Stimulated activated CD4-positive, alpha-beta T cell treated with anti-CD3 and anti-CD28 coated beads, TNF-alpha, amount 100 ng/mL, for 1 hour (primary cell): ENCODE data around the gene EME2.
"Not testable (repeated sequence)": the region's sequence is repeated elsewhere in the genome, so short reads cannot be mapped to it uniquely, and the experiment has no call there.

ENCODE experiments used
- DNase-seq, 3 donors: peaks; one replicate each; pipeline ENCODE4 v3.0.0-alpha.2; 2020; ENCODE audit warnings: low read depth in 3 of 3, low spot score in 1 of 3

The EME2 gene

DNA sequence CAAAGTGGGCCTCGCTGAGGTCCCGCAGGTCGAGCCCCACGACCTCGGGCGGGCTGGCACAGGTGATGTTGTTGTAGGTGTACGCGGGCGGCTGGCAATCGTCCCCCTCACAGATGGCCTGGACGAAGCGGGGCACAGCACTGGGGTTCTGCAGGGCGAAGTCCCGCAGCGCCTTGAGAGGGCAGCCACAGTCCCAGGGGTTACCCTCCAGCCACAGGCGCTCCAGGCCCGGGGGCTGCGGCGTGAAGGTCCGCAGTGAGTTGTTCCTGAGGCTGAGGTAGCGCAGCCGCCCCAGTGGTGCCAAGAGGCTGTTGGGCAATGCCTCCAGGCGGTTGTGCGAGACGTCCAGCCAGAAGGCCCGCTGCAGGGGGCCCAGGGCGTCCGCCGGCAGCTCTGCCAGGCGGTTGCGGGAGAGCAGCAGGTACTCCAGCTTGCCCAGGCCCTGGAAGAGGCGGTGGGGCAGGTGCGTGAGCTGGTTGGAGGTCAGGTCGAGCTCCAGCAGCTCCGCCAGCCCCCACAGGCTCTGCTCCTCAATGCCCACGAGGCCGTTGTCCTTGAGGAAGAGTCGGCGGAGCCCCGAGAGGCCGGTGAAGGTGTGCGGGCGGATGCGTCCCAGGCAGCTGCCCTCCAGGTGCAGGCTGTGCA lies 18.1 kb downstream of the EME2 start:
- DNase-seq: no peak

GRCh38 chr16:1791256-1791942 lies 18.8 kb downstream of the EME2 start:
- DNase-seq: no peak

DNA sequence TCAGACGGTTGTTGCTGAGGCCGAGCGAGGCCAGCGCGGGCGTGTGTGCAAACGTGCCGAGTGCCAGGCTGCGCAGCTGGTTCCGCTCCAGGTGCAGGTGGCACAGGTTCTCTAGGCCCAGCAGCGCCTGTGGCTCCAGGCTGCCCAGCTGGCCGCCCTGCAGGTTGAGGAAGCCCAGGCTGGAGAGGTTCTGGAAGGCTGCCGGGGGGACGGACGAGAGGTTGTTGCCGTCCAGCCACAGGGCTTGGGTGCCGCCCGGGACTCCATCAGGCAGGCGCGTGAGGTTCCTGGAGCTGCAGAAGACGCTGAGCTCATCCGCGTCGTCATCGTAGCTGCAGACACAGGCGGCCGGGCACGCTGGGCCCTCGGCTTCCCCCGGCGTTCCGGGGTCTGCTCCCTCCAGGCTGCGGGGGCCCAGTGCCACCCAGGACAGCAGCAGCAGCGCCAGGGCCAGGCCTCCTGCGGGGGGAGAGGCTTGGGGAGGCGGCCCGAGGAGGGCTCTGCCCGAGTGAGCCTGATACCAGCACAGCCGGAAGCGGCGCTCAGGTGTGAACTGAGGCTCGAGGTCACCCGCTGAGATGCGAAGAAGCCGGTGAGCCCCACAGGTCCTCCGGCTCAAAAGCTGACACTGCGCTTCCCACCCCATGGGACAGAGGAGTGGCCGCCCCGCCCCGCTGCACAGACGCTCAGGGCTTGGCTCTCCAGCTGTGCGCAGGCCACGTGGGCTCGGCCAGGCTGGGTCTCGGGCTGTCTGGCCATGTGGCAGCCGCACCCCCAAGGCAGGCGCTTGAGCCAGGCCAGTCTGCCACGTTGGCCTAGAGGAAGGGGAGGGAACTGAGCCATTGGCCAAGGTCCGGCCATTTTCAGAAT lies 19.6 kb downstream of the EME2 start:
- DNase-seq: no peak

- no peak for DNase-seq
Measured at GRCh38 chr16:1792836-1793577, 20.4 kb downstream of the EME2 start.

DNA sequence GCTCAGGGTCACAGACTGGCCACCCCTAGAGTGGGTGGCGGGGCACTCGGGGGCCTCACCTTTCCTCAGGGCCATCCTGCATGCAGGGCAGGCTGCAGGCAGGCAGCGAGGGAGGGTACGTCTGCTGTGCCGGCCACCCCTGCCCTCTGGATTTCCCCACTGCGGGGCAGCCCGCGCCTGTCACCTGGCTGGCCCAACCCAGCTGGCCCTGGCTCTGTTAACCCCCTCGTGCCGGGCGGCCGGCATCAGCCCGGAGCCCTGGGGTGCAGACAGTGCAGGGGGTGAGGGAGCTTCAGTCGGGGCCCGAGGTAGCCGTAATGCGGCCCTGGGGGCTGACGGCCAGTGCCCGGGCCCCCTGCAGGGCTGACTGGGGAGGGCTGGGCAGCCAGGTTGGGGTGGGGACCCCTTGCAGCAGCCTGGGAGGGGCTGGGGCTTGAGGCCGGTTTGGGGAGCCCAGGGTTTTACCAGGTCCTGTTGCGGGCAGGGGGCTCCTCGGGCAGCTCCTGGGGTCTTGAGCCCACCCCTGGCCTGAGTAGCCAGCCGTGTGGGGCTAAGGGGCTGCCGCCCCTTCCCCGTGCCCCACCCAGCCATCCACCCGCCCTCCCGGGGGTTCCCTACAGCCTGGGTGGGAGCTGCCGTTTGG lies 21.1 kb downstream of the EME2 start, which contains the start of gene IGFALS:
IGFALS (minus strand) TSS at position 128 of the 643 bp plus-strand sequence; CDS start at position 75, 53 bp downstream.
- no peak for DNase-seq

DNA sequence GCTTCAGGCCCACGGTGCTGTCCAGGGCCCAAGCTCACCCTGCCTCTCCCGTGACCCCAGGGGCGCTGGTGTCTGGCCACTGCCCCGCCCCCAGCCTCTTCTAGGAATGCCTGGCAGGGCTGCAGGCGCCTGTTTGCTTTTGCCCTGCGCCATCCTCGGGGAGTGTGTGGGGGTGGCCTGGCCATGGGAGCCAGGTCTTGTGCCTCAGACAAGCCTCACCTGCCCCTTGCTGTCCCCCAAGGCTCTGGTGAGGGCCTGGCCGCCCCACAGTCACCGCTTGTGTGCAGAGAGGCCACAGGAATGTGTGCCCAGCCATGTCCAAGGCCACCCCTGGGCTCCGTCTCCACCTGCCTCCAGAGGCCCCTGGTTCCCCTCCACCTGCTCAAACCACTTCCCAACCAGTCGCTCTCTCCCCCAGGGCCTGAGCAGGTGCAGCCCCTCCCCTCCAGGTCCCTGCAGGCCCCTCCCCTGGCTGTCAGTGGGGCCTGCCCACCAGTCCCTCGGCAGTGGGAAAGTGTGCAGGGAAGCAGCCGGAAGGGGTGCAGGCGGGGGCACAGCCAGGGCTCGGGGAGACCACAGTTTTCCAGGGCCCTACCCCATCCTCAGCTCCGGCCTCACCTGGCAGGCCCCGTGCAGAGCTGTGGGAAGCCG lies 21.7 kb downstream of the EME2 start:
- no peak for DNase-seq

- DNase-seq: no peak
Measured at GRCh38 chr16:1794908-1795666, 22.5 kb downstream of the EME2 start.

DNA sequence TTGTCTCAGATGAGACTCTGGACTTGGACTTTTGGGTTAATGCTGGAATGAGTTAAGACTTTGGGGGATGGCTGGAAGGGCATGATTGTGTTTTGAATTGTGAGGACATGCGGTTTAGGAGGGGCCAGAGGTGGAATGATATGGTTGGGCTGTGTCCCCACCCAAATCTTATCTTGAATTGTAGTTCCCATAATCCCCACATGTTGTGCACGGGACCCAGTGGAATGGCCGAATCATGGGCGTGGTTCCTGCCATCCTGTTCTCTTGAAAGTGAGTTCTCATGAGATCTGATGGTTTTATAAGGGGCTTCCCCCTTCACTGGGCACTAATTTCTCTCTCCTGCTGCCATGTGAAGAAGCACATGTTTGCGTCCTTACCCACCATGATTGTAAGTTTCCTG lies 26.7 kb downstream of the EME2 start:
- DNase-seq: not testable (repeated sequence)

DNA sequence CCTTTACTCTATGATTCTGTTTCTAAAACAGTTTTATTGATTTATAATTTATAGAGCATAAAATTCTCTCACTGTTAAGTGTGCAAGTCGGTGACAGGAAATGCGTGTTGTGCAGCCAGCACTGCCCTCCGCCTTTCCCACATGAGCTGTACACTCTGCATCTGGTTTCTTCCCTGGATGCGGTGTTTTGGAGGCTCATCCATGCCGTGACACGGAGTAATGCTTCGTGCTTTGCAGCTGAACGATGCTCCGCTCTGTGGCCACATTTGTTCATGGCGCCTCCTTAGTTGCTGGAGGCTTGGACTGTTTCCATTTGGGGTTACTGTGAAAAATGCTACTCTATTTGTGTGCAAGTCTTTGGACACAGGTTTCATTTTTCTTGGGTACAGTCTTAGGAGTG lies 28.1 kb downstream of the EME2 start:
- no peak for DNase-seq

DNA sequence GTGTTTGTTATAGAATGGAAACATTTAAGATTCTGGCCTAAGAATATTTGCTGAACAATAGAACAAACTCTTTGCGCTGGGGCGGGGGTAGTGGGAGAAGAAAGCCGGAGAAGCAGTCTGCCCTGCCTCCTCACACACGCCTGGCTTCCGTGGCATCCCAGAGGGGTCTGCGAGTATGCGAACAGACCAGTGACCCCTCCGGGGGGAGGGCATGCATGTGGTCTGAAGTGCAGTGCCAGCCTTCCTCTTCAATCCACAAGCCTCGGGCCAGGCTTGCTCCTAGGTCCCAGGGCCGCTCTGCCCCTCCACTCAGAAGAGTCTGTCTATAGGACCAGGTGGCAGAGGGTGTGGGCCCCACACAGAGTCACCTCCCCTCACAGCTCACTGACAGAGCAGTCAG lies 35.0 kb downstream of the EME2 start:
- no peak for DNase-seq

DNA sequence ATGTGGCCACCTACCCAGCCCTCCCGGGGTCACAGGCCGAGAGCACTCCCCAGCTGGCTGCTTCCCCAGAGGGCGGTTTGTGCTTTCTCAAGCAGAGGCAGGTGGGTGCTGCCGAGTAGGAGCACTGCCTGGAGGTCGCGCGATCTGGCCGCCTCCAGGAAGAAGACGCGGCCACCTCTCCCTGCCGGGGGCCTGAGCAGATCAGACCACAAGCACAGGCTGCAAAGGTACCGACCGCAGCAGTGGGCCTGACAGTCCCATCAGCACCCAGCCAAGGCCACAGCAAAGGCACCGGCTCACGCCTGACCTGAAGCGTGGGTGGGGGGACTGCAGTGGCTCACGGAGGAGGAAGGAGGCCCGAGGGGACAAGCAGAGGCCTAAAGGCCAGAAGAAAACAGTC lies 36.1 kb downstream of the EME2 start:
- DNase-seq: no peak

DNA sequence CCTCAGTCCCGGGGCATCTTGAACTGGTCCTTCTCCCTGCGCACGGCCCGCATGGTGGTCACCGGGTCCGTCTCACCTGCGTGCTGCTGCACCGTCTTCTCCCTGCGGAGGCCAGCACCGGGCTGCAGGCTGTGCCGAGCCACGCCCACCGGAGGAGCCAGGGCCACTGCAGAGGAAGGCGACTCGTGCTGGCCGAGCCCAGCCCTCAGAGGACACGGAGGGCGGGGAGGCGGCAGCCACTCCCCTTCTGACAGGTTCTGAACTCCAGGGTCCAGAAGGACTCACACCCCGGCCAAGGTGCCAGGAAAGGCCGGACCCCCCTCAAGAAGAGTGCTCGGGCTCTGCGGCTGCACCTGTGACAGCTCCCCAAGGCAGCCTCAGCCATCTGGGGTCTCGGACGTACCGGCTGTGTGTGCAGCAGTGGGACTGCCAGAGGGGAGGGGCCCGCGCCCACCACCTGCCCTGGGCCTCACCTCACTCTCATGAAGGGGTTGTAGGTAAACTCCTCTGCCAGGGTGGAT lies 36.7 kb downstream of the EME2 start:
- DNase-seq: no peak

DNA sequence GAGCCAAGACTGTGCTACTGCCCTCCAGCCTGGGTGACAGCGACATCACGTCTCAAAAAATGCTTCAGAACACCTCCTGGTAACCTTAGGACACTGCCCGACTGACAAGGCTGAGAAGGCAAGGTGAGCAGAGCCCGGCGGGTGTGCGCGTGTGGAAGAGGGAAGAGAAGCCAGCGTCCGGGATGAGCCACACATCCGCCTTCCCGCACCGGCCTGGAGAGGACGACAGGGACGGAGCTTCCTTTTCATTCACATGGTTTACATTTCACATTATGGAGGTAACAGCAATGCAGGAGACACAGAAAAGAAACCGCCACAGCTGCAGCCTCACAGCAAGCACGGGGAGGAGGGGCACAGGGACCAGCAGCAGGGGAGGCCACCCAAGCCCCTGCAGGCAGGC lies 37.5 kb downstream of the EME2 start:
- DNase-seq: no peak

GRCh38 chr16:1810536-1810935 lies 37.9 kb downstream of the EME2 start:
- DNase-seq: no peak

DNA sequence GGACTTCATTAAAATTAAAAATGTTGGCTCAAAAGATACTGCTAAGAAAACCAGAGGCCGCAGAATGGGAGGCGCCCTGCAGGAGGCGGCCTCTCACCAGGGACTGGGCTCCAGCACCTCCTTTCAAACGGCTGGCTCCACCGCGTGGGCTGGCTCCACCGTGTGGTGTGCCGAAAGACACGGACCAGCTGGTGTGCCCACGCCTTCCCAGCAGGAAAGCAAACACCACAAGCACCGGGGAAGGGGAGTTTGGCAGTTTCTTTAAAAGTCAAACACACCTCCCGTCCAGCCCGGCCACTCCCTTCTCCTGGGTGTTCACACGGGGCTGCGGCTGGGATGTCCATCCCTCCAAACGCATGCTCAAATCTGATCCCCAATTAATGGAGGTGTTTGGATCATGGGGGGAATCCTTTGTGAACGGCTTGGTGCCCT lies 40.1 kb downstream of the EME2 start:
- peak in 2 of 3 donors; percentile 24 to 26 for DNase-seq

- no peak for DNase-seq
Measured at GRCh38 chr16:1815461-1815860, 42.9 kb downstream of the EME2 start.

DNA sequence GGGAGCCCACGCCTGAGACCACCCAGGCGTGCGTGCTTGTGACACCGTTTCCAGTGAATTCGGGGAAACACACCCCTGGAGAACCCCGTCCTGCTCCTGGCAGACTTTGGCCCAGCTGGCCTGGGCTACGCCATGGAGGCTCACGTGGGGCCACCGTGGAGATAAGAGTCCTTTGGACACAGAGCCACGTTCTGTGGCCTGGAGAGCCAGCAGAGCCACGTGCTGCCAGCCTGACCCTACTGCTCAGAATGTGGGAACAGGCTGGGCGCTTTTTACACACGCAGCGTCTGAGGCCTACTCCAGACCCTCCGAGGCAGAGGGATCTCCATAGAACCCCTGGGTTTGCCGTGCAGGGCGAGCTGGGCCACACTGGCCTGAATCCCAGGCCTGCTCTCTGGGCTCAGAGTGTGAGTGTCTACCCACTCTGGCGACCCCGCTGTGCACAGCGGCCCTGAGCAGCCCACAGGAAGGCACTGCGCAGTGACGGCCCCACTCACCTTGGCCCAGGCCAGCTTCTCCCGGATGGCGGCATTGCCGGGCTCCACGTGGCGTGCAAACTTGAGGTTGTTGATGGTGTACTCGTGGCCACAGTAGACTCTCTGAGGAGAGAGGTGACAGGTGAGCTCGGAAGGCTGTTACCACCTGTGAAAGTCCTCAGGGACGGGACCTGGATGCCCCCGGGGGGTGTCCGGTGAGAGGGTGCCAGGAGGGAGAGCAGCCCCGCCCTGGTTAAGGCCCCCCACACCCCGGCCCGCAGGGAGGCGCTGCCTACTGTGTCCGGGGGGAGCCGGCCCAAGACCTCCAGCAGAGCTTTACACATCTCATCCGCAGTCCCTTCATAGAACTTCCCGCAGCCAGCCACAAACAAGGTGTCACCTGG lies 44.0 kb downstream of the EME2 start:
- no peak for DNase-seq

DNA sequence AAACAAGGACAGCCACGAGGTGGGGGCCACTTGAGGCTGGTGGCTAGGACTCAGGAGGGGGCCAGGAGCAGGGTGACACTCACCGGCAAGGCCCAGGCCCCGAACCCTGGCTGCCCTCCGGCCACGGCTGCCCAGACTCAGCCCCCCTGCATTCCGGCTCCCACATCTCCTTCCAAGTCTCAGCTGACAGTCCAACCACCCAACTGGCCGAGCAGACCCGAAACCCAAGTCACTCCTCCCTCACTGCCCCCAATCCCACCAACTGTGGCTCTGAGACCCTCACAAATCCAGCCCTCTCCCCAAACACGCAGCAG lies 44.6 kb downstream of the EME2 start:
- no peak for DNase-seq
